Endodermal cell (in vitro differentiated cells): ENCODE data around the gene RBMS1. TPM values are rescaled to one million over a fixed set of nuclear protein-coding genes. Genes with fewer than 3 reads are reported as not detected.
A peak's percentile ranks its signal among the peaks of the same experiment; 100 is the strongest.

Experiments
- DNase-seq: peaks from one replicate; pipeline ENCODE4 v3.0.0-alpha.2; 2017
- H3K27ac ChIP-seq: 2 replicates; pipeline ENCODE4 v1.5.1; 2013; ENCODE audit warnings: mild to moderate bottlenecking, low read depth, low read length, moderate library complexity
- H3K27me3 ChIP-seq: 2 replicates; pipeline ENCODE4 v1.6.1; 2013; ENCODE audit warnings: mild to moderate bottlenecking, low read length, moderate library complexity; ENCODE audit not compliant: insufficient read depth, control insufficient read depth, poor library complexity, severe bottlenecking
- H3K36me3 ChIP-seq: 2 replicates; pipeline ENCODE4 v1.7.0; 2013; ENCODE audit warnings: mild to moderate bottlenecking, low read length, moderate library complexity; ENCODE audit not compliant: control insufficient read depth, insufficient read depth
- H3K4me1 ChIP-seq: one replicate; pipeline ENCODE4 v1.7.0; 2013; ENCODE audit warnings: low read length; ENCODE audit not compliant: control insufficient read depth, insufficient read depth
- H3K4me3 ChIP-seq: 2 replicates; pipeline ENCODE4 v1.5.1; 2013; ENCODE audit warnings: mild to moderate bottlenecking, low read length, moderate library complexity
- H3K9ac ChIP-seq: 2 replicates; pipeline ENCODE4 v1.6.1; 2013; ENCODE audit warnings: mild to moderate bottlenecking, low read length, moderate library complexity; ENCODE audit not compliant: poor library complexity, severe bottlenecking; ENCODE audit errors: extremely low read depth
- H3K9me3 ChIP-seq: 2 replicates; pipeline ENCODE4 v1.6.1; 2013; ENCODE audit warnings: mild to moderate bottlenecking, low read length, moderate library complexity; ENCODE audit not compliant: control insufficient read depth
- H3K27ac Mint-ChIP-seq: 2 replicates; pipeline ENCODE4 v1.8.0; 2020; ENCODE audit warnings: mixed read lengths
- H3K27me3 Mint-ChIP-seq: 2 replicates; pipeline ENCODE4 v1.8.0; 2021; ENCODE audit warnings: mild to moderate bottlenecking, mixed read lengths; ENCODE audit not compliant: insufficient read depth
- H3K36me3 Mint-ChIP-seq: 2 replicates; pipeline ENCODE4 v1.8.0; 2020; ENCODE audit warnings: low read depth, mixed read lengths
- H3K4me1 Mint-ChIP-seq: 2 replicates; pipeline ENCODE4 v1.8.0; 2020; ENCODE audit warnings: mixed read lengths
- H3K4me3 Mint-ChIP-seq: 2 replicates; pipeline ENCODE4 v1.8.0; 2020; ENCODE audit warnings: mild to moderate bottlenecking, moderate library complexity, mixed read lengths
- H3K9me3 Mint-ChIP-seq: 2 replicates; pipeline ENCODE4 v1.8.0; 2020; ENCODE audit warnings: mild to moderate bottlenecking, mixed read lengths
- CTCF ChIP-seq: fragments of 200-600 bp; sonication (generic); conservative IDR thresholded peaks from 2 replicates; pipeline ENCODE4 v1.5.0; 2021; ENCODE audit warnings: antibody characterized with exemption, mild to moderate bottlenecking
- WGBS, 2 experiments: methylation state at CpG; one replicate each; pipeline versions ENCODE4 v1.1.5 to v1.1.7; 2013; ENCODE audit warnings: missing lambda C conversion rate in 2 of 2, mixed read lengths in 1 of 2; ENCODE audit not compliant: insufficient coverage in 1 of 2, insufficient read length in 1 of 2; 5-methylcytosine and 5-hydroxymethylcytosine counted together
- total RNA-seq, 2 donors: library from RNA; stranded (reverse); fragmentation: NEBNext Ultra II Directional in 1 of 2; extraction: Animal tissue kit (Norgen Biotek cat#: 25700) in 1 of 2; gene quantifications; 2 replicates in 1 of 2; 3 replicates in 1 of 2; pipeline ENCODE4 v1.2.1, GENCODE V29; 2021

Gene RBMS1
- total RNA-seq, 2 donors from 2014 or later = 90.7 to 124 TPM

DNA sequence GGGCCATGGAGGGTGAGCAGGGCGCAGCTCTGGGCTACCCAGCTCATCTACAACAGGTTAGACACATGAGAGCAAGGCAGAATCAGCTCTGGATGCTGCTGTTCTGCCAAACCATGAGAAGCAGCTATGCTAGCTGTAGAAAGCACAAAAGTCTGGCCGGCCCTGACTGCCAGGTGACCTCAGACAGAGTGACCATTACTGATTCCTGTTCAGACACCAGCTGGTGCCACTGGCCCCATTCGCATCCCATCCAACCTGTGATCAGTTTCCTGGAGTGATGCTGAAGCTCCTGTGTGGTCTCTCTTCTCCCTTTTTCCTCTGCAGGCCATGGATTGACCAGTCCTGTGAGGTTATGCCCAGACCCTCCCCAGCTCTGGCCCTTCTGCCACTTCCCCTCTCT lies 14.3 kb downstream of the RBMS1 start:
- peaks cover 51% of the 10 kb centered on the region for H3K4me1 Mint-ChIP-seq
- H3K9me3 Mint-ChIP-seq = no peaks in the 10 kb centered on the region
- WGBS, 2 experiments = 91 to 97% methylated on average over 3 of the region's 3 CpGs
- peak overlapping the region; percentile 74 for H3K27ac Mint-ChIP-seq
- no peaks in the 10 kb centered on the region for H3K27me3 Mint-ChIP-seq
- Histone ChIP-seq H3K27me3 (no peaks in the 10 kb centered on the region), H3K4me3 (no peak overlapping the region), H3K36me3 (no peaks in the 10 kb centered on the region), H3K4me1 (peaks cover 12% of the 10 kb centered on the region), H3K9me3 (no peaks in the 10 kb centered on the region), H3K27ac (no peak overlapping the region), H3K9ac (no peak overlapping the region)
- no peak for TF ChIP-seq CTCF
- peak; percentile 48 for DNase-seq
- H3K36me3 Mint-ChIP-seq = peaks cover 4% of the 10 kb centered on the region
- no peak overlapping the region for H3K4me3 Mint-ChIP-seq

- Histone ChIP-seq H3K4me1 (peaks cover 12% of the 10 kb centered on the region), H3K9me3 (no peaks in the 10 kb centered on the region), H3K27me3 (no peaks in the 10 kb centered on the region), H3K36me3 (no peaks in the 10 kb centered on the region), H3K9ac (no peak overlapping the region), H3K27ac (no peak overlapping the region), H3K4me3 (no peak overlapping the region)
- TF ChIP-seq CTCF = no peak
- Mint-ChIP-seq H3K27ac (peak overlapping the region; percentile 56), H3K36me3 (peaks cover 4% of the 10 kb centered on the region), H3K4me1 (peaks cover 53% of the 10 kb centered on the region), H3K4me3 (no peak overlapping the region), H3K9me3 (no peaks in the 10 kb centered on the region), H3K27me3 (no peaks in the 10 kb centered on the region)
- 70 to 76% methylated on average over 2 to 6 of the region's 6 CpGs for WGBS, 2 experiments
- peak; percentile 57 for DNase-seq
Measured at GRCh38 chr2:160478660-160479059, 14.9 kb downstream of the RBMS1 start.

- Histone ChIP-seq H3K9ac (no peak overlapping the region), H3K4me3 (no peak overlapping the region), H3K9me3 (no peaks in the 10 kb centered on the region), H3K27ac (no peak overlapping the region), H3K4me1 (peaks cover 12% of the 10 kb centered on the region), H3K36me3 (no peaks in the 10 kb centered on the region), H3K27me3 (no peaks in the 10 kb centered on the region)
- Mint-ChIP-seq H3K36me3 (peaks cover 4% of the 10 kb centered on the region), H3K4me1 (peaks cover 52% of the 10 kb centered on the region), H3K4me3 (no peak overlapping the region), H3K27me3 (no peaks in the 10 kb centered on the region), H3K9me3 (no peaks in the 10 kb centered on the region), H3K27ac (no peak overlapping the region)
- 93 to 97% methylated on average over 6 to 7 of the region's 7 CpGs for WGBS, 2 experiments
- DNase-seq = no peak
- TF ChIP-seq CTCF = no peak
Measured at GRCh38 chr2:160477032-160477431, 16.6 kb downstream of the RBMS1 start.
